GM23338 (cell line): Measurements from ENCODE around the gene BICC1. TPM values are rescaled to one million over a fixed set of nuclear protein-coding genes. Genes with fewer than 3 reads are reported as not detected.

ENCODE experiments used
- ATAC-seq: fragments of 200-7000 bp; cut with Tn5 transposase; 3 replicates; pipeline ENCODE4 v1.9.1; 2020
- DNase-seq: peaks from one replicate; pipeline ENCODE4 v3.0.0-alpha.2; 2015; ENCODE audit warnings: low spot score
- H2AFZ ChIP-seq: fragments of 200-600 bp; sonication (generic); 2 replicates; pipeline ENCODE4 v1.8.0; 2016; ENCODE audit warnings: antibody characterized with exemption, mild to moderate bottlenecking, moderate library complexity
- H3F3A ChIP-seq: fragments of 200-600 bp; sonication (generic); replicated peaks from 2 replicates; pipeline ENCODE4 v1.8.0; 2017; ENCODE audit warnings: antibody characterized with exemption, mixed run types, low read depth
- H3K27ac ChIP-seq: fragments of 200-600 bp; sonication (generic); 2 replicates; pipeline ENCODE4 v1.6.1; 2016; ENCODE audit warnings: low read depth
- H3K27me3 ChIP-seq: fragments of 200-600 bp; sonication (generic); 2 replicates; pipeline ENCODE4 v1.8.0; 2016; ENCODE audit warnings: mild to moderate bottlenecking, mixed run types, moderate library complexity; ENCODE audit not compliant: insufficient read depth
- H3K36me3 ChIP-seq: fragments of 200-600 bp; sonication (generic); 2 replicates; pipeline ENCODE4 v1.8.0; 2016; ENCODE audit warnings: mild to moderate bottlenecking; ENCODE audit not compliant: insufficient read depth
- H3K4me1 ChIP-seq: fragments of 200-600 bp; sonication (generic); 2 replicates; pipeline ENCODE4 v1.8.0; 2016; ENCODE audit warnings: mild to moderate bottlenecking, moderate library complexity; ENCODE audit not compliant: insufficient read depth
- H3K4me2 ChIP-seq: fragments of 200-600 bp; sonication (generic); 2 replicates; pipeline ENCODE4 v1.7.1; 2017; ENCODE audit warnings: mixed run types
- H3K4me3 ChIP-seq: fragments of 200-600 bp; sonication (generic); 2 replicates; pipeline ENCODE4 v1.6.1; 2016; ENCODE audit warnings: mixed run types
- H3K79me2 ChIP-seq: fragments of 200-600 bp; sonication (generic); replicated peaks from 2 replicates; pipeline ENCODE4 v1.8.0; 2017; ENCODE audit warnings: mild to moderate bottlenecking; ENCODE audit not compliant: insufficient read depth
- H3K9me2 ChIP-seq: fragments of 200-600 bp; sonication (generic); 2 replicates; pipeline ENCODE4 v1.8.0; 2017; ENCODE audit not compliant: insufficient read depth
- H4K20me1 ChIP-seq: fragments of 200-600 bp; sonication (generic); replicated peaks from 2 replicates; pipeline ENCODE4 v1.8.0; 2017; ENCODE audit warnings: mild to moderate bottlenecking; ENCODE audit not compliant: insufficient read depth
- H3K27ac Mint-ChIP-seq: 2 replicates; pipeline ENCODE4 v1.8.0; 2020; ENCODE audit warnings: inconsistent platforms, mild to moderate bottlenecking, moderate library complexity, mixed read lengths
- H3K27me3 Mint-ChIP-seq: 3 replicates; pipeline ENCODE4 v1.8.0; 2022; ENCODE audit warnings: low read depth, mild to moderate bottlenecking, moderate library complexity, mixed read lengths, inconsistent platforms; ENCODE audit not compliant: insufficient read depth, poor library complexity
- H3K36me3 Mint-ChIP-seq: 3 replicates; pipeline ENCODE4 v1.8.0; 2021; ENCODE audit warnings: low read depth, mild to moderate bottlenecking, inconsistent platforms, moderate library complexity, mixed read lengths
- H3K4me1 Mint-ChIP-seq: 3 replicates; pipeline ENCODE4 v1.8.0; 2020; ENCODE audit warnings: mild to moderate bottlenecking, inconsistent platforms, mixed read lengths
- H3K4me3 Mint-ChIP-seq: 3 replicates; pipeline ENCODE4 v1.8.0; 2021; ENCODE audit warnings: moderate library complexity, mild to moderate bottlenecking, inconsistent platforms, mixed read lengths
- H3K9me3 Mint-ChIP-seq: 3 replicates; pipeline ENCODE4 v1.8.0; 2020; ENCODE audit warnings: moderate library complexity, mild to moderate bottlenecking, inconsistent platforms, mixed read lengths
- EZH2 ChIP-seq: fragments of 200-600 bp; sonication (generic); IDR thresholded peaks from one replicate; pipeline ENCODE4 v1.8.0; 2017; ENCODE audit warnings: antibody characterized with exemption, mild to moderate bottlenecking, low read depth; ENCODE audit not compliant: unreplicated experiment
- EZH2phosphoT487 ChIP-seq: fragments of 200-600 bp; sonication (generic); IDR thresholded peaks from one replicate; pipeline ENCODE4 v1.8.1; 2018; ENCODE audit warnings: antibody characterized with exemption; ENCODE audit not compliant: unreplicated experiment
- JUNB ChIP-seq: IDR thresholded peaks from one replicate; pipeline ENCODE4 v1.6.1; 2016; ENCODE audit warnings: antibody characterized with exemption; ENCODE audit not compliant: unreplicated experiment
- NANOG ChIP-seq: IDR thresholded peaks from 2 replicates; pipeline ENCODE4 v1.6.1; 2016; ENCODE audit warnings: antibody characterized with exemption, borderline replicate concordance
- POLR2AphosphoS5 ChIP-seq: IDR thresholded peaks from 2 replicates; pipeline ENCODE4 v1.6.1; 2016; ENCODE audit warnings: antibody characterized with exemption, low read depth
- STAT1 ChIP-seq: IDR thresholded peaks from one replicate; pipeline ENCODE4 v1.6.1; 2016; ENCODE audit warnings: antibody characterized with exemption; ENCODE audit not compliant: unreplicated experiment
- polyA plus RNA-seq: library from polyadenylated mRNA; unstranded; fragments of >200 nt; fragmentation: Nextera tagmentation; extraction: Ambion mirVana; gene quantifications from 2 replicates; pipeline ENCODE4 v1.2.1, GENCODE V29; 2016
- total RNA-seq: library from RNA; depleted of rRNA; stranded (reverse); fragments of >200 nt; shearing (Covaris generic); gene quantifications from 2 replicates; pipeline ENCODE4 v1.2.3, GENCODE V29; 2014
- TF ChIP-seq, protein P1 (sequence below), 2 experiments: fragments of 200-600 bp in 1 of 2; sonication (generic) in 1 of 2; conservative IDR thresholded peaks; 2 replicates each; pipeline versions ENCODE4 v1.5.1 to v1.6.1; 2016 to 2017; ENCODE audit warnings: antibody characterized with exemption in 2 of 2, low read depth in 2 of 2, mild to moderate bottlenecking in 2 of 2, moderate library complexity in 1 of 2
- TF ChIP-seq, protein P2 (sequence below): IDR thresholded peaks from 2 replicates; pipeline ENCODE4 v1.6.1; 2016; ENCODE audit warnings: antibody characterized with exemption
- TF ChIP-seq, protein P3 (sequence below): IDR thresholded peaks from one replicate; pipeline ENCODE4 v1.6.1; 2018; ENCODE audit warnings: antibody characterized with exemption; ENCODE audit not compliant: unreplicated experiment

Gene BICC1
- total and polyA plus RNA-seq, 2 experiments from 2014 or later = 1.3 to 2.2 TPM

DNA sequence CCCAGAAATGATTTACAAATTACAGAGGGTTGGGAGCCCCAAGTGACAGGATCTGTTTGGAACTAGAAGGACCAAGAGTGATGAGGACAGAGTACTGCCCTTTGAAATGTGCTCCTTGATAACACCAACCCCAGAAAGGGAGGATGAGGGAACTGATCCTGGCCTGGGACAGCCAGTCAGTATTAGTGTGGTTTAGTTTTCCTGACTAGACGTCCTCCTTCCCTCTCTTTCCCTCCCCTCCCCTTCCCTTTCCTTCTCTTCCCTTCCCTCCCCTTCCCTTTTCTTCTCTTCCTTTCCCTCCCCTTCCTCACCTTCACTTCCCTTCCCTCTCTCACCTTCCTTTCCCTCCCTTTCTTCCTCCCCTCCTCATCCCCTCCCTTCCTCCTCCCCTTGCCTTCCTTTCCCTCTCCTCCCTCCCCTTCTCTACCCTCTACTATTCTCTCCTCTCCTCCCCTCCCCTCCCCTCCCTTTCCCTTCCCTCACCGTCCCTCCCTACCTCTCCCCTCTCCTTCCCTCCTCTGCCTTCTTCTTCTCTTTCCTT, 31.0 kb upstream of the BICC1 start:
- Histone ChIP-seq H2AFZ (no peak overlapping the region), H3K4me2 (0 out of 2 replicates have a peak overlapping the region, but pooled peaks have one; percentile 19), H3K4me1 (peaks cover 24% of the 10 kb centered on the region), H3K9me2 (no peaks in the 10 kb centered on the region), H3K27me3 (no peaks in the 10 kb centered on the region), H3K4me3 (no peak overlapping the region), H4K20me1 (no peaks in the 10 kb centered on the region), H3K27ac (no peak overlapping the region), H3F3A (no peaks in the 10 kb centered on the region), H3K79me2 (no peaks in the 10 kb centered on the region), H3K36me3 (no peaks in the 10 kb centered on the region)
- DNase-seq = peak; percentile 20
- TF ChIP-seq NANOG = no peak
- no peak for TF ChIP-seq JUNB
- TF ChIP-seq STAT1 = no peak
- TF ChIP-seq, protein P1, sequence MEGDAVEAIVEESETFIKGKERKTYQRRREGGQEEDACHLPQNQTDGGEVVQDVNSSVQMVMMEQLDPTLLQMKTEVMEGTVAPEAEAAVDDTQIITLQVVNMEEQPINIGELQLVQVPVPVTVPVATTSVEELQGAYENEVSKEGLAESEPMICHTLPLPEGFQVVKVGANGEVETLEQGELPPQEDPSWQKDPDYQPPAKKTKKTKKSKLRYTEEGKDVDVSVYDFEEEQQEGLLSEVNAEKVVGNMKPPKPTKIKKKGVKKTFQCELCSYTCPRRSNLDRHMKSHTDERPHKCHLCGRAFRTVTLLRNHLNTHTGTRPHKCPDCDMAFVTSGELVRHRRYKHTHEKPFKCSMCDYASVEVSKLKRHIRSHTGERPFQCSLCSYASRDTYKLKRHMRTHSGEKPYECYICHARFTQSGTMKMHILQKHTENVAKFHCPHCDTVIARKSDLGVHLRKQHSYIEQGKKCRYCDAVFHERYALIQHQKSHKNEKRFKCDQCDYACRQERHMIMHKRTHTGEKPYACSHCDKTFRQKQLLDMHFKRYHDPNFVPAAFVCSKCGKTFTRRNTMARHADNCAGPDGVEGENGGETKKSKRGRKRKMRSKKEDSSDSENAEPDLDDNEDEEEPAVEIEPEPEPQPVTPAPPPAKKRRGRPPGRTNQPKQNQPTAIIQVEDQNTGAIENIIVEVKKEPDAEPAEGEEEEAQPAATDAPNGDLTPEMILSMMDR (conservative IDR thresholded peaks at IDR 0.05; ENCODE audit: low read depth in 2 of 2) = no peak
- no peak for TF ChIP-seq EZH2
- TF ChIP-seq EZH2phosphoT487 = no peak
- no peak for TF ChIP-seq POLR2AphosphoS5
- H3K36me3 Mint-ChIP-seq = no peaks in the 10 kb centered on the region
- no peak overlapping the region for H3K4me3 Mint-ChIP-seq
- peaks cover 20% of the 10 kb centered on the region for H3K4me1 Mint-ChIP-seq
- H3K9me3 Mint-ChIP-seq = no peaks in the 10 kb centered on the region
- ATAC-seq = no peak
- no peak overlapping the region; the same call in 1 of the 2 replicates for H3K27ac Mint-ChIP-seq
- H3K27me3 Mint-ChIP-seq = peaks cover 3% of the 10 kb centered on the region

DNA sequence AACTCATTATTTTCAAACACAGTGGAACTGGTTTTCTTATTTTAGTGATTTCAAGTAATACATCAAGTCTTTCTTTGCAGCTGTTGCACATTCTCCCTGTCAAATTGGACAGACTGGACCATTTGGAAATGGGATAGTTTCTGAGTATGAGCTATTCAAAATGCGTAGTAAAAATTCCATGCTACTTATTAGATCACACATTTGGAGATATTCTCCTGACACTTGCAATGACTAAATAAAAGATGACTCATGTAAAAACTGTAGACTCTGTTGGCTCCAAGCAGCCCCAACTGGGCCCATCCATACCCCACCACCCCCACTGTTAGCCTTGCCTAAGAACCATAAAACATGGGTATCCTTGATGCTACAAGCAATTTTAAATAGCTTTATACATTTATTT, 25.9 kb upstream of the BICC1 start:
- no peak for DNase-seq
- H3K27ac Mint-ChIP-seq = no peak overlapping the region; the same call in 1 of the 2 replicates
- TF ChIP-seq STAT1 = no peak
- TF ChIP-seq EZH2phosphoT487 = no peak
- TF ChIP-seq NANOG = no peak
- Histone ChIP-seq H3K36me3 (no peaks in the 10 kb centered on the region), H4K20me1 (no peaks in the 10 kb centered on the region), H3K4me3 (no peak overlapping the region), H3K9me2 (no peaks in the 10 kb centered on the region), H3F3A (no peaks in the 10 kb centered on the region), H3K27me3 (no peaks in the 10 kb centered on the region), H3K4me2 (no peak overlapping the region), H3K27ac (no peak overlapping the region), H3K79me2 (no peaks in the 10 kb centered on the region), H3K4me1 (0 out of 2 replicates have a peak, but pooled peaks cover 6% of the 10 kb centered on the region), H2AFZ (no peak overlapping the region)
- peaks cover 3% of the 10 kb centered on the region for H3K27me3 Mint-ChIP-seq
- H3K36me3 Mint-ChIP-seq = no peaks in the 10 kb centered on the region
- H3K4me1 Mint-ChIP-seq = peaks cover 9% of the 10 kb centered on the region
- no peaks in the 10 kb centered on the region for H3K9me3 Mint-ChIP-seq
- no peak for ATAC-seq
- H3K4me3 Mint-ChIP-seq = no peak overlapping the region

DNA sequence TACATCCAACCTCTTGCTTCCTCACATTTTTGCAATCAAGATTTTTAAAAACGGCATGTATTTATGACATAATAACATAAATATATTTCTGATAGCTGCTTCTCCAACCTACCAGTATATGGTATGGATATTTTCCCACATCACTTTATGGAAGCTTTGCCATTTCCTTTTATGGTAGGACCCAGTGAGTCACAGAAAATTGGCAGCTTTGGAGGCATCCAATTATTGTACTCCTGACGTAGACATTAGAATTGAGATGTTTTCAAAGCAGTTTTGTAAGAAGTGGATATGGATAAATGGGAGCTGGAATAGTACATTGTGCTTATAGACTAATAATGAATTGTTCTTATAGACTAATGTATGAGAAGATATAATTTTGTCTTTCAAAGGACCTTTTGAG, 23.8 kb upstream of the BICC1 start:
- no peaks in the 10 kb centered on the region for H3K27me3 ChIP-seq
- no peaks in the 10 kb centered on the region for H4K20me1 ChIP-seq
- ATAC-seq (no peak), DNase-seq (no peak)
- H3K4me2 ChIP-seq = no peak overlapping the region
- no peaks in the 10 kb centered on the region for H3F3A ChIP-seq
- peaks cover 3% of the 10 kb centered on the region for H3K27me3 Mint-ChIP-seq
- H3K9me3 Mint-ChIP-seq = no peaks in the 10 kb centered on the region
- H3K27ac ChIP-seq = no peak overlapping the region
- H3K36me3 Mint-ChIP-seq = no peaks in the 10 kb centered on the region
- no peak overlapping the region for H2AFZ ChIP-seq
- H3K4me1 ChIP-seq = no peaks in the 10 kb centered on the region
- no peaks in the 10 kb centered on the region for H3K79me2 ChIP-seq
- H3K4me1 Mint-ChIP-seq = no peaks in the 10 kb centered on the region
- no peak overlapping the region for H3K27ac Mint-ChIP-seq
- H3K4me3 Mint-ChIP-seq = no peak overlapping the region
- H3K36me3 ChIP-seq = no peaks in the 10 kb centered on the region
- no peaks in the 10 kb centered on the region for H3K9me2 ChIP-seq
- H3K4me3 ChIP-seq = no peak overlapping the region
- TF ChIP-seq, protein P2, sequence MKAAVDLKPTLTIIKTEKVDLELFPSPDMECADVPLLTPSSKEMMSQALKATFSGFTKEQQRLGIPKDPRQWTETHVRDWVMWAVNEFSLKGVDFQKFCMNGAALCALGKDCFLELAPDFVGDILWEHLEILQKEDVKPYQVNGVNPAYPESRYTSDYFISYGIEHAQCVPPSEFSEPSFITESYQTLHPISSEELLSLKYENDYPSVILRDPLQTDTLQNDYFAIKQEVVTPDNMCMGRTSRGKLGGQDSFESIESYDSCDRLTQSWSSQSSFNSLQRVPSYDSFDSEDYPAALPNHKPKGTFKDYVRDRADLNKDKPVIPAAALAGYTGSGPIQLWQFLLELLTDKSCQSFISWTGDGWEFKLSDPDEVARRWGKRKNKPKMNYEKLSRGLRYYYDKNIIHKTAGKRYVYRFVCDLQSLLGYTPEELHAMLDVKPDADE = no peak
- TF ChIP-seq, protein P3, sequence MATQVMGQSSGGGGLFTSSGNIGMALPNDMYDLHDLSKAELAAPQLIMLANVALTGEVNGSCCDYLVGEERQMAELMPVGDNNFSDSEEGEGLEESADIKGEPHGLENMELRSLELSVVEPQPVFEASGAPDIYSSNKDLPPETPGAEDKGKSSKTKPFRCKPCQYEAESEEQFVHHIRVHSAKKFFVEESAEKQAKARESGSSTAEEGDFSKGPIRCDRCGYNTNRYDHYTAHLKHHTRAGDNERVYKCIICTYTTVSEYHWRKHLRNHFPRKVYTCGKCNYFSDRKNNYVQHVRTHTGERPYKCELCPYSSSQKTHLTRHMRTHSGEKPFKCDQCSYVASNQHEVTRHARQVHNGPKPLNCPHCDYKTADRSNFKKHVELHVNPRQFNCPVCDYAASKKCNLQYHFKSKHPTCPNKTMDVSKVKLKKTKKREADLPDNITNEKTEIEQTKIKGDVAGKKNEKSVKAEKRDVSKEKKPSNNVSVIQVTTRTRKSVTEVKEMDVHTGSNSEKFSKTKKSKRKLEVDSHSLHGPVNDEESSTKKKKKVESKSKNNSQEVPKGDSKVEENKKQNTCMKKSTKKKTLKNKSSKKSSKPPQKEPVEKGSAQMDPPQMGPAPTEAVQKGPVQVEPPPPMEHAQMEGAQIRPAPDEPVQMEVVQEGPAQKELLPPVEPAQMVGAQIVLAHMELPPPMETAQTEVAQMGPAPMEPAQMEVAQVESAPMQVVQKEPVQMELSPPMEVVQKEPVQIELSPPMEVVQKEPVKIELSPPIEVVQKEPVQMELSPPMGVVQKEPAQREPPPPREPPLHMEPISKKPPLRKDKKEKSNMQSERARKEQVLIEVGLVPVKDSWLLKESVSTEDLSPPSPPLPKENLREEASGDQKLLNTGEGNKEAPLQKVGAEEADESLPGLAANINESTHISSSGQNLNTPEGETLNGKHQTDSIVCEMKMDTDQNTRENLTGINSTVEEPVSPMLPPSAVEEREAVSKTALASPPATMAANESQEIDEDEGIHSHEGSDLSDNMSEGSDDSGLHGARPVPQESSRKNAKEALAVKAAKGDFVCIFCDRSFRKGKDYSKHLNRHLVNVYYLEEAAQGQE = no peak
- TF ChIP-seq, protein P1 (conservative IDR thresholded peaks at IDR 0.05; ENCODE audit: low read depth in 2 of 2) = no peak
